NCI-H2107 (cell line): ENCODE results near the gene GNB3.

Source experiments
- DNase-seq: peaks from one replicate; lab custom pipeline; 2025; lab: John Stamatoyannopoulos, UW

GNB3 gene

DNA sequence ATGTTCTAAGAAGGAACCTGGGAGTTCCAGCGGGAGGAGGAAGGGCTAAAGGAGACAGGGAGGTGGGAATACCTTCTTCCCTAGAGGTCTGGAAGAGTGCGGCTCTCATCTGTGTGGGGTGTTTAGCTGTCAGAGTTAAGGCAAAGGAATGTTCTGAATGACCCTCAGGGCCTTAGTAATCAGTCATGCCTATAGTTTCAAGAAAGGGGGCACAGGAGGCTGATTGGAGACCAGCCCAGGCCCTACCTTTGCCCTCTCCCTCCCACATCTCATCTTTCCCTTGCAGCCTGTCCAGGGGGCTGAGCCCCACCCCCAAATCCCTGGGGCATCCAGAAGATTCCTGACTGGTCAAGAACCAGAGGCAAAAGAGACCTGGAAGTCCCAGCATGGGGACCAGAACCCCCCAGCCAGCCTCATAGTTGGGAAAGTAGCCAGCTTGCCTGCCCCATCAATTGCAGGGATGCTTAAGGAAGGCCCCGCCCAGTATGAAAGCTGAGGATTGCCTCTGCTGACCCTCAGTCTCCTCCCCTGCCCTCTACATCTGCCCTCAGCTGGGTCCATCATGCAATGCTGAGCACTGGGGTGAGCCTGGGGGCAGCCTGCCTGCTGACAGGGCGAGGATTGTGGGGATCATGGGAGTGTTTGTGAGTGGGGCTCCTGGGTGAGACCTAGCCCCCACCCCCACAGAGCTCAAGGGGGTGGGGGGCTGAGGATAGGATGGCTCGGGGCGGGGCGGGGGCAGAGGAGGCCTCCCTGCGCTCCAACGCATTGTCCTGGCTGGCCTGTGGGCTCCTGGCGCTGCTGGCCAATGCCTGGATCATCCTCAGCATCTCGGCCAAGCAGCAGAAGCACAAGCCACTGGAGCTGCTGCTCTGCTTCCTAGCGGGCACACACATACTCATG is 17.3 kb upstream of the GNB3 start:
- DNase-seq: no peak

DNA sequence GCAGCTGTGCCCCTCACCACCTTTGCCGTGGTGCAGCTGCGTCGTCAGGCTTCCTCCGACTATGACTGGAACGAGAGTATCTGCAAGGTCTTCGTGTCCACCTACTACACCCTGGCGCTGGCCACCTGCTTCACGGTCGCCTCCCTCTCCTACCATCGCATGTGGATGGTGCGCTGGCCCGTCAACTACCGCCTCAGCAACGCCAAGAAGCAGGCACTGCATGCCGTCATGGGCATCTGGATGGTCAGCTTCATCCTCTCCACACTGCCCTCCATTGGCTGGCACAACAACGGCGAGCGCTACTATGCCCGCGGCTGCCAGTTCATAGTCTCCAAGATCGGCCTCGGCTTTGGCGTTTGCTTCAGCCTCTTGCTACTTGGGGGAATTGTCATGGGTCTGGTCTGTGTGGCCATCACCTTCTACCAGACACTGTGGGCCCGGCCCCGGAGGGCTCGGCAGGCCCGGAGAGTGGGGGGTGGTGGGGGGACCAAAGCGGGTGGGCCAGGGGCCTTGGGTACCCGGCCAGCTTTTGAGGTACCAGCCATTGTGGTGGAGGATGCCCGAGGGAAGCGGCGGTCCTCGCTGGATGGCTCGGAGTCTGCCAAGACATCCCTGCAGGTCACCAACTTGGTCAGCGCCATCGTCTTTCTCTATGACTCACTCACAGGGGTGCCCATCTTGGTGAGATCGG is 16.5 kb upstream of the GNB3 start:
- DNase-seq: no peak

DNA sequence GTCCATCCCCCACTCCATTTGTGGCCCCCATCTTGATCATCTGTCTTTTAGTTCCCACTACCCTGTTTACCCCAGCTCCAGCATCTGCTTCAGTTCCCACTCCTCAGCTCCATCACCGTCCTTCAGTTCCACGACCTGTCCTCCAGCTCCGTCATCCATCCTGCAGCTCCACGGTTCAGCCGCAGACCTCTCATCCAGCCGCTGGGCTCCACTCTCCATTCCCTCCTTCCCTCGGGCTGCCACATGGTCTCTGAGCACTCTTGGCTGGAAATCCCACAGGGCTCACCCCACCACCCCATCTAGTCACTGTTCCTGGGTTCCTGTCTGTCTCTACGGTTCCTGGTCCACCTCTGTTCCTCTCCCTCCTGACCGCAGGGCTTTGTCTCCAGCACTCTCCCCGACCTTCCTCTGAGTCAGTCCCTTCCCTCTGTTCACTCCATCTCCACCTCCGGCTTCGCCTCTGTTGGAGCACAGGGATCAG is 15.8 kb upstream of the GNB3 start:
- no peak for DNase-seq

DNA sequence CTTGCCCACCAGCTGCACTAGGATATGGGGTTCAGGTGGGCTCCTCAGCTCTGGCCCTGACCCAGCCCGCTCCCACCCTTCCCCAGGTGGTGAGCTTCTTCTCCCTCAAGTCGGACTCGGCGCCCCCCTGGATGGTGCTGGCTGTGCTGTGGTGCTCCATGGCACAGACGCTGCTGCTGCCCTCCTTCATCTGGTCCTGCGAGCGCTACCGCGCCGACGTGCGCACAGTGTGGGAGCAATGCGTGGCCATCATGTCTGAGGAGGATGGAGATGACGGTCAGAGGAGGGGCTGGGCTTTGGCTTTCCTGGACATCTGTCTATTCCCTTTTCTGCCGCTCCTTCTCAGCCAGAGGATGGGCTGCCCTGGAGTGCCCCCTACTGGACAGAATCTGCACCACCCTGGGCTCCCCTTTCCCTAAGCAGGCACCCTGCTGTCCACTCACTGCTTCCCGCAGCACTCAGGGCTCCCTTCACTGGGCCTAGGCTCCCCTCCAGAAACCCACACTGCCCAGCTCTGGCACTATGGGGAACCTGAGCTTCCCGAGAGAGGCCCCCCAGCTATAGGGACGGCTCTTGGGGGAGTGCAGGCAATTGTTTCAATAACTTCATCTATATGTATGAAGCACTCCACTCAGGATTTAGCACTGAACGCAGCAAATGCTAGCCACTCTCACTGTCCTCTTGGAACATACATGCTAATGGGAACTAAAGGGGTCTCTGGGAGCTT is 15.2 kb upstream of the GNB3 start:
- peak; percentile 64 for DNase-seq

DNA sequence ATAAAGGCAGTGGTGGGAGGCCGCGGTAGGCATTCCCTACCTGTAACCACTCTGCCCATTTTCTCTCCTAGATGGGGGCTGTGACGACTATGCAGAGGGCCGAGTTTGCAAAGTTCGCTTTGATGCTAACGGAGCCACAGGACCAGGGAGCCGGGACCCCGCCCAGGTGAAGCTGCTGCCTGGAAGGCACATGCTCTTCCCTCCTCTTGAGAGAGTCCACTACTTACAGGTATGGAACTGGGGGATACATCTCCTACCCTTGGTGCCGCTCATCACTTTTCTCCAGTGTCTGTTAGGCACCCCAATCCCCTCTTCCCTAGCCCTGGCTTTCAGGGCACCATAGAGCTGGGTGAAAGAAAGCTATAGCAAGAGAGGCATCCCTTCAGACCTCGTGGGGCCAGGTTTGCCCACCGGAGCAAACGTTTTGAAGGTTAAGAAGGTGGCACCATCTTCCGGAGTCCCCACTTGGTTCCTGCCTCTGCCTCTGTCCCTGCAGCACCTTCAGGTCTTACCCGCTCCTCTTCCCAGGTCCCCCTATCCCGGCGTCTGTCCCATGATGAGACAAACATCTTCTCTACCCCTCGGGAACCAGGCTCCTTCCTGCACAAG is 14.5 kb upstream of the GNB3 start:
- DNase-seq: no peak

DNA sequence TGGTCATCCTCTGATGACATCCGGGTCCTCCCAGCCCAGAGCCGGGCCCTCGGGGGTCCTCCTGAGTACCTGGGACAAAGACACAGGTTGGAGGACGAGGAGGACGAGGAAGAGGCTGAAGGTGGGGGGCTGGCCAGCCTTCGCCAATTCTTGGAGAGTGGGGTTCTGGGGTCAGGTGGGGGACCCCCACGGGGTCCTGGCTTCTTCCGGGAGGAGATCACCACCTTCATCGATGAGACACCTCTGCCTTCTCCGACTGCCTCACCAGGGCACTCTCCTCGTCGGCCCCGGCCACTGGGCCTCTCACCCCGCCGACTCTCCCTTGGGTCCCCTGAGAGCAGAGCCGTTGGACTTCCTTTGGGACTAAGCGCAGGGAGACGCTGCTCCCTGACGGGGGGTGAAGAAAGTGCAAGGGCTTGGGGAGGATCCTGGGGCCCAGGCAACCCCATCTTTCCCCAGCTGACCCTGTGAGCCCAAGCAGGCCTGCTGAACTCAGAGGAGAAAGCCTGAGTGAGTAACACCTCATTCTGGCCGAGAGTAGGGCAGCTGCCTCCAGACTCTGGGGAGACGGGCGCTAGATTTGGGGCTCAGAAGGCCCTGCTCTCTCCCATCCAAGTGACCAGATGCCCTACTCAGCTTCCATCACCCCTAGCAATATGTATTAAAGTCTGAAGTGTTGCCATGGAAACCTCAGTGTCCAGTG is 13.8 kb upstream of the GNB3 start:
- no peak for DNase-seq

DNA sequence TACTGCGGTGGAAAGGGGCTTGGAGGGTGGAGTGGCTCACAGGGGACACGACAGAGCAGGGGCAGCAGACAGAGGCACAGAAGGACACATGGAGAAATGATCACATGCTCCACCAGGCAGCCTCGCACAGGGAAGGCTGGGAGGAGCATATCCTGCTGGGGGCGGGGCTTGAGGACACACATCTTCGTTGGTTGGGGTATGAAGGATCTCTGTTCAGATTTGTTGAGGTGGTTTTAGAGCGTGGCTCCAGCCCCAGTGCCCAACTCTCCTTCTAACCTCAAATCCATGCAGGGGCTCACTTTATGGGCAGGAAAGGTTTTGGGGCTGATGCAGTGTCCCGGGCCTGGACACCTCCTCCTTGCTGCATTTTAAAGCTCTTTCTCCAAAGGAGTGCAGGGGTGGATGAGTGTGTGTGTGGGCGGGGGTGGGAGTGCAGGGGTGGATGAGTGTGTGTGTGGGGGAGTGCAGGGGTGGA is 13.3 kb upstream of the GNB3 start:
- DNase-seq: peak; percentile 58

DNA sequence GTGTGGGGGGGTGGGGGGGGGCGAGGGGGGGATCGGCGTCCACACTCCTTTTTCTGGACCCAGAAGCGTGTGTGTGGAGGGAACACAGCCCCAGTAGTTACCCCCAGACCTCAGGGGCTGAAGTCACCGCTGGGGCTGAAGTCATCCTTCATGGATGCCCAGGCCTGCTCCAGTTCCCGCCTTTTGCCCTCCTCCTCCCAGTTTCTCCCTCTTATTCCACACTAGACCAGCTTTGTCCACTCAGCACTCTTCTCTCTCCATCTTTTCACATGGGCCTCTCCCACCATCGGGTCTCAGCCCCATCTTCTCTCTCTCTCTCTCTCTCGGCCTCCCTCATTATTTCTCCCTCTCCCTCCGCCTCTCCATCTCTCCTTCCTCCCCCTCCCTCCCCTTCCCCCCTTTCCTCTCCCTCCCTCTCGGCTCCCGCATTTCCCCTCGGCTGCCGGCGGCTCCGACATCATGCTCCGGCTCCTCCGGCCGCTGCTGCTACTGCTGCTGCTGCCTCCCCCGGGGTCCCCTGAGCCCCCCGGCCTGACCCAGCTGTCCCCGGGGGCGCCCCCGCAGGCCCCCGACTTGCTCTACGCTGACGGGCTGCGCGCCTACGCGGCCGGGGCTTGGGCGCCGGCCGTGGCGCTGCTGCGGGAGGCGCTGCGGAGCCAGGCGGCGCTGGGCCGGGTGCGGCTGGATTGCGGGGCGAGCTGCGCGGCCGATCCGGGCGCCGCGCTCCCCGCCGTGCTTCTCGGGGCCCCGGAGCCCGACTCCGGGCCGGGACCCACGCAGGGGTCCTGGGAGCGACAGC is 12.5 kb upstream of the GNB3 start, which contains the start of gene P3H3:
Gene P3H3, plus strand, starts transcription at position 426 of the 799 bp plus-strand sequence. Its CDS starts 34 bp downstream, at position 460.
- no peak for DNase-seq

DNA sequence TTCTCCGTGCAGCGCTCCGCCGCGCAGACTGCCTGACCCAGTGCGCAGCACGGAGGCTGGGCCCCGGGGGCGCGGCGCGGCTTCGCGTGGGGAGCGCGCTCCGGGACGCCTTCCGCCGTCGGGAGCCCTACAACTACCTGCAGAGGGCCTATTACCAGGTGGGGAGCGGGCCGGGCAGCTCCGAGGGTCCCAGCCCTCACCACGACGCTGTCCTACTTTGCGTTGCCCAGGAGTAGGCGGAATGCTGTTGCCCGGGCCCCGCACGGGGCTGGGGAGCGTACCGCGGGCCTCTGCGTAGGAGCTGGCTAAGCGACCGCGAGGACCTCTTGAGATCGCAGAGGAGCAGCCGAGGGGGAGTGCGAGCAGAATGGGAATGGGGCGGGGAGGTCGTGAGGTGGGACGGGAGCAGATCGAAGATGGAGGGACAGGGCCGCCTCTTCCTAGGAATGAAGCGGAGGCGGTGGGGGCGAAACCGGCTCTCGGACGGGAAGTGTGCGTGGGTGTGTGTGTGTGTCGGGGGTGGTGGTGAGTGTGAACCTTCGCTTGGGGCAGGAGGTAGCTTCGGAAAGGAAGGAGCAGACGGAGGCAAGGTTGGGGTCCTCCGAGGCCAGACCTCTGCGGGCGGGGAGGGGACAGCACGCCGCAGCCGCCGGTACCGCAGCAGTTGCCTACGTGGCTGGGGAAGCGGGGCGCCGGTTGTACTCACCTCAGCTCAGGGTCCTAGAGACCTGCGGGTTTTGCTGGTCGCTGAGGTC is 11.8 kb upstream of the GNB3 start:
- DNase-seq: peak; percentile 21

DNA sequence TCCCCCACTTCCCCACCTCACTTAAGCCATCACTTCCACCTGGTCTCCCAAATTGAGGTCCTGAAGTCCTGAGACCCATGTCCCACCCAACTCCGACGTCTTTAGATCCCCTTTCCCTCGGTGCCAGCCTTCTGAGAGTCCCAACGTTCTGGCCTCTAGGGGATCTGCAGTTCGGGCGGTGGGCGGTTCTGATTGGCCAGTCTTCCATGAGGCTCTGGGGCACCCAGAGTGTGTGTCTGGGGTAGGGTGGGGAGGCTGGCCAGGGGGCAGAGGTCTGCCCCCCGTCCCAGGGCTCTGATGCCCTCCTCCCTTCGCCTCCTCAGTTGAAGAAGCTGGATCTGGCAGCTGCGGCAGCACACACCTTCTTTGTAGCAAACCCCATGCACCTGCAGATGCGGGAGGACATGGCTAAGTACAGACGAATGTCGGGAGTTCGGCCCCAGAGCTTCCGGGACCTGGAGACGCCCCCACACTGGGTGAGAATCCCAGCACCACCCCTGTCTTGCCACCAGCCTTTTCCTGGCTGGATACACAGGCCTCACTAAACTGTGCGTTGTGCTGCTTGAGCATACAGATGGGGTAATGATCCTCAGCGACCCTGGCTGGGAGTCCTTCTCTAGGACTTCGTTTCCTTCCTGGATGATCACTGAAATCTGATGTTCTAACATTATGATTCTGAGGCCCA is 11.0 kb upstream of the GNB3 start:
- DNase-seq: no peak

DNA sequence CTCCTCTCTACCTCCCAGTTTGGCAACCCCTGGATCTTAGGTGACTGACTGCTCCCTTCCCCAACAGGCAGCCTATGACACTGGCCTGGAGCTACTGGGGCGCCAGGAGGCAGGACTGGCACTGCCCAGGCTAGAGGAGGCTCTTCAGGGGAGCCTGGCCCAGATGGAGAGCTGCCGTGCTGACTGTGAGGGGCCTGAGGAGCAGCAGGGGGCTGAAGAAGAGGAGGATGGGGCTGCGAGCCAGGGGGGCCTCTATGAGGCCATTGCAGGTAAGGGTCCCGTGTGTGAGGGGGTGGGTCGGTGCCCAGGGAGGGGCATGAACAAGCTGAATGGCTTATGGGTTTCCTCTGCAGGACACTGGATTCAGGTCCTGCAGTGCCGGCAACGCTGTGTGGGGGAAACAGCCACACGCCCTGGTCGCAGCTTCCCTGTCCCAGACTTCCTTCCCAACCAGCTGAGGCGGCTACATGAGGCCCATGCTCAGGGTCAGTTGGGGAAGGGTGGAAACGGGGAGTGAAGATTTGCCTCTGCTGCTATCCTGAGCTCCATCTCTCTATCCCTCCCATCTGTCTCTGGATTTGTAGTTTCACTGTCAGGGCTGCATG is 10.3 kb upstream of the GNB3 start:
- DNase-seq: no peak

DNA sequence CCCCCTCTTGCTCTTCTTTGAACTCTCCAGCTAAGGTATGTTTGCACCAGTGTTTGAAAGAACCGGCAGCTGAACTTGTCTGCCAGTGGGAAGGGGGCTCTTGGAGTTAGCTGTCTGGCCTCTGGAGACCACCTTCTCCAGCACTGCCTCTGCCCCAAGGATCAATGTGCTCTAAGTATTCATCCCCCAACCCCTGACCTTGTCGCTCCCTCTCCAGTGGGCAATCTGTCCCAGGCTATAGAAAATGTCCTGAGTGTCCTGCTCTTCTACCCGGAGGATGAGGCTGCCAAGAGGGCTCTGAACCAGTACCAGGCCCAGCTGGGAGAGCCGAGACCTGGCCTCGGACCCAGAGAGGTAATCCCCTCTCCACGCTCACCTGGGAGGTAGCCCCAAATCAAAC is 9.7 kb upstream of the GNB3 start:
- DNase-seq: no peak

DNA sequence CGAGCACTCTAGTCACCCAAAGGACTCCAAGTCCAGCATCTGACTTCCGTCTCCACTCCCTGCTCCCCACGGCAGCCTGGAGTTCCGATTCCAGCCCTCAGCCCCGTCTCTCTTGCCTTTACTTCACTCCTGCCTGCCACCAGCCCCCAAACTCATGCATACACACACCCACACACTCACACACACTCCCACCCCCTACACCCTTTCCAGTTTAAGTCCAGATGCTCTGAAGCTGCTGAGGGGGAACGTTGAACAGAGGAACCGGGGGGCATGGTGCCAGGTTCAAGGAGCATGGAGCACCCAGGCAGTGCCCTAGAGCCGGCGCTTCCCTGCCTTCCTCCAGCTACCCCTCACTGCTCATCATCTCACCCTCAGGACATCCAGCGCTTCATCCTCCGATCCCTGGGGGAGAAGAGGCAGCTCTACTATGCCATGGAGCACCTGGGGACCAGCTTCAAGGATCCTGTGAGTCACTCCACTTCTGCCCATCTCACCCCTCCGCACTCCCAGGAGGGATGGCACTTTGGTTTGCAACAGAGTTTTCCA is 9.2 kb upstream of the GNB3 start:
- DNase-seq: no peak

DNA sequence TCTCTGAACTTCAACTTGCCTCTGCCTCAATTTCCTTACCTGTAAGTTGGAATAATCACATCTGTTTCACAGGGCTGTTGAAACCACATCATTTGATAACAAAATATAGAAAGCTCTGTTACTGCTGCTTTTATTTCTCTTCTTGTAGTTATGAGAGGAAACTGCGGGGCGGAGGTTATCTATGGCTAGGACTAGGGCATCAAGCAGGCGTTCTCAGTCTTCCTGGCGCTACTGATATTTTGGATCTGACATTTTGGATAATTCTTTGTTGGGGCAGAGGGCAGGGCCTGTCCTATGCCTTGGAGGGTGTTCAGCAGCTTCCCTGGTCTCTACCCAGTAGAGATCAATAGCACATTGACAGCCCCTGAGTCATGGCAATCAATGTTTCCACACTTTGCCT is 8.6 kb upstream of the GNB3 start:
- no peak for DNase-seq

DNA sequence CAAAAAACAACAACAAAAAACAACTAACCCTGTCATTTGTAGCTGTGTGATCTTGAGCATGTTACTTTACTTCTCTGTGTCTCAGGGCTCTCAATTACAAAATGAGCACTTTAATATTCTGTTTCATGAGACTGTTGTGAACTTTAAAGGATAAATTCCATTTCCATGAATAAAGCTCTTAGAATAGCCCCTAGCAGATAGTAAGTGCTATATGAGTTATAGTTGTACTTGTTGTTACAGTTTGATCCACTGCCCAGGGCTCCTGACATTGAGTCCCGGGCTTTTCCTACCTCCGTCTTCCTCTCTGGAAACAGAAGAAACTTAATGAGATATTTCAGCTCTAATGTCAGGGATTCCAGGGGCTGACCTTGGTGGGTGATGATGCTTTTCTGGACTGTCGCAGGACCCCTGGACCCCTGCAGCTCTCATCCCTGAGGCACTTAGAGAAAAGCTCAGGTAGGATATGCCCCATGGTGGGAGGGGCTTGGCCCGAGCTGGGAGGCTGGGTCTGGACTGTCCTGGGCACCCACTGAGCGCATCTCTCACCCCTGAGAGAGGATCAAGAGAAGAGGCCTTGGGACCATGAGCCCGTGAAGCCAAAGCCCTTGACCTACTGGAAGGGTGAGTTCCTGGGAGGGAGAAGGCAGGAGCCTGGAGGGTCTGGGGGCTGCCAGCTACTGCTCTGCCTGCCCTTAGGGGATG is 7.4 kb upstream of the GNB3 start:
- DNase-seq: no peak

DNA sequence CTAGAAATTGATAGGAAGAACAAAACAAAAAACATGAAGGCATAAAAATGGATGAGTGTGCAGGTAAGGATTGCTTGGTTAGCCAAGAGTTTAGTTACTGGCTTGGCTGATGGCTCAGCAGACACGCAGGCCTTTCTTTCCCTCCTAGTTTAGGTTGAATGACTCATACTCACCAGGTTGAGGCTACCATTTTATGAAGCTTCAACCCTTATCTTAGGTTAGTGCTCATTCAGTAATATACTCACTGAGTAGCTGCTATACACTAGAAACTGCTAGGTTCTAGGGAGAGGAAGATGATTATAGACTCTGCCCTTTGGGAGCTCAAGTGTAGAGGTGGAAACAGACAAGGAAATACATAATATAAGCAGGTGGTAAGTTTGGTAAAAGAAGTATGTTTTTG is 6.5 kb upstream of the GNB3 start:
- no peak for DNase-seq

DNA sequence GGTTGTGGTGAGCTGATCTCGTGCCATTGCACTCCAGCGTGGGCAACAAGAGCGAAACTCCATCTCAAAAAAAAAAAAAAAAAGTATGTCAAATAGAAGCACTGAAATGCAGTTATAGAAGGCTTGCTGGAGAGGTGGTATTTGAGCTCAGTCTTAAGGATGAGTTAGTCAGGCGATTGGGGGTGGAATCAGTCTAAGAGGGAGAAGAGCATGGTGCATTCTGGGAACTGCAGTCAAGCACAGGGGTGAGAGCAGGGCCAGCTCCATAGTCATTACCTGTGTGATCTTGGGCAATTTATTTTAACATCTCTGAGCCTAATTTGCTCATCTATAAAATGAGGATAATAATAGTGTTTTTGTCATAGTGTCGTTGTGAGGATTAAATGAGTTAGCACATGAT is 5.9 kb upstream of the GNB3 start:
- no peak for DNase-seq

DNA sequence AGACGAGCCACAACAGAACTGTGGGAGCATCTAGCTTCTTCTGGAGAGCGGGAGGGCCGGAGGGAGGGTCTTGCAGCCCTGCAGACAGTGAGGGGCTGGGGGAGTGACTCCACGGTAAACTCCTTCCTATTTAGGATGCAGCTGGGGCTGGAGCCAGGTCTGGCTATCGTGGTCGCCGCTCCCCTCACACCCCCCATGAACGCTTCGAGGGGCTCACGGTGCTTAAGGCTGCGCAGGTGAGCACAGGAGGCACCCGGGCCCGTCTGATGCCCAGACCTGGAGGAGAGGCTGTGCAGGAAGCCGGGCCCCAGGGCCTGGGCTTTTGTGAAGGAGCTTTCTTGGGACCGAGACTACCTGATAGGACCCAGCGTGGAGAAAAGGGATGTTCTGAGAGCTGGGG is 3.9 kb upstream of the GNB3 start:
- DNase-seq: no peak
